Frontal cortex (tissue), 1 donor: ENCODE measurements around the gene VEGFB. TPM values are rescaled to one million over a fixed set of nuclear protein-coding genes. Genes with fewer than 3 reads are reported as not detected.

Experiments
- total RNA-seq: library from RNA; depleted of rRNA; stranded (reverse); fragments of >200 nt; gene quantifications from one replicate; pipeline ENCODE4 v1.2.3, GENCODE V29; 2014

VEGFB gene
- total RNA-seq, 1 donor from 2014 or later: 17.9 TPM

Other genes with a start within 250 kb of the VEGFB start
- 31.4 TPM for gene OTUB1, start 248.1 kb upstream of the VEGFB start, total RNA-seq
- 4.5 TPM for gene FLRT1, start 198.7 kb upstream of the VEGFB start, total RNA-seq
- gene MACROD1, start 68.5 kb upstream of the VEGFB start, total RNA-seq: 19.6 TPM
- gene STIP1, start 48.4 kb upstream of the VEGFB start, total RNA-seq: 91.7 TPM
- 0.41 TPM for gene FERMT3, start 27.9 kb upstream of the VEGFB start, total RNA-seq
- gene TRPT1, start 8.4 kb upstream of the VEGFB start, total RNA-seq: 10.6 TPM
- 12.6 TPM for gene NUDT22, start 8.3 kb upstream of the VEGFB start, total RNA-seq
- gene DNAJC4, start 4.0 kb upstream of the VEGFB start, total RNA-seq: 9.8 TPM
- gene FKBP2, start 6.5 kb downstream of the VEGFB start, total RNA-seq: 26.1 TPM
- gene PPP1R14B, start 12.4 kb downstream of the VEGFB start, total RNA-seq: 102 TPM
- gene PLCB3, start 16.9 kb downstream of the VEGFB start, total RNA-seq: 4.9 TPM
- 44.8 TPM for gene BAD, start 50.1 kb downstream of the VEGFB start, total RNA-seq
- gene GPR137, start 51.3 kb downstream of the VEGFB start, total RNA-seq: 9.8 TPM
- 1.6 TPM for gene KCNK4, start 56.7 kb downstream of the VEGFB start, total RNA-seq
- 0.82 TPM for gene CATSPERZ, start 65.8 kb downstream of the VEGFB start, total RNA-seq
- 12.6 TPM for gene ESRRA, start 70.9 kb downstream of the VEGFB start, total RNA-seq
- gene TRMT112, start 83.0 kb downstream of the VEGFB start, total RNA-seq: 103 TPM
- gene PRDX5, start 83.5 kb downstream of the VEGFB start, total RNA-seq: 129 TPM
- gene CCDC88B, start 105.6 kb downstream of the VEGFB start, total RNA-seq: 0.82 TPM
- gene RPS6KA4, start 124.6 kb downstream of the VEGFB start, total RNA-seq: 9.4 TPM